Neural crest cell (in vitro differentiated cells): ENCODE data around the gene CKAP5. TPM values are rescaled to one million over a fixed set of nuclear protein-coding genes. Genes with fewer than 3 reads are reported as not detected.

Experiments
- DNase-seq: peaks from one replicate; pipeline ENCODE4 v3.0.0; 2021; ENCODE audit warnings: low read depth, mixed read lengths, low spot score
- H3K27ac Mint-ChIP-seq: one replicate; pipeline ENCODE4 v1.8.0; 2021; ENCODE audit warnings: mild to moderate bottlenecking, mixed read lengths; ENCODE audit not compliant: unreplicated experiment
- H3K27me3 Mint-ChIP-seq: 2 replicates; pipeline ENCODE4 v1.8.0; 2021; ENCODE audit warnings: low read depth, mild to moderate bottlenecking, mixed read lengths
- H3K36me3 Mint-ChIP-seq: 2 replicates; pipeline ENCODE4 v1.8.0; 2021; ENCODE audit warnings: low read depth, mild to moderate bottlenecking, mixed read lengths
- H3K4me1 Mint-ChIP-seq: 2 replicates; pipeline ENCODE4 v1.8.0; 2021; ENCODE audit warnings: mixed read lengths
- H3K4me3 Mint-ChIP-seq: one replicate; pipeline ENCODE4 v1.8.0; 2021; ENCODE audit warnings: mild to moderate bottlenecking, mixed read lengths
- H3K9me3 Mint-ChIP-seq: 2 replicates; pipeline ENCODE4 v1.8.0; 2021; ENCODE audit warnings: mixed read lengths
- total RNA-seq: library from RNA; stranded (reverse); gene quantifications from 2 replicates; pipeline ENCODE4 v1.2.1, GENCODE V29; 2021
- TF ChIP-seq, protein P1 (sequence below): fragments of 200-600 bp; sonication (generic); conservative IDR thresholded peaks from 2 replicates; pipeline ENCODE4 v1.5.0; 2021; ENCODE audit warnings: antibody characterized with exemption, mild to moderate bottlenecking

CKAP5 gene
- total RNA-seq, 1 donor from 2014 or later = 253 TPM

DNA sequence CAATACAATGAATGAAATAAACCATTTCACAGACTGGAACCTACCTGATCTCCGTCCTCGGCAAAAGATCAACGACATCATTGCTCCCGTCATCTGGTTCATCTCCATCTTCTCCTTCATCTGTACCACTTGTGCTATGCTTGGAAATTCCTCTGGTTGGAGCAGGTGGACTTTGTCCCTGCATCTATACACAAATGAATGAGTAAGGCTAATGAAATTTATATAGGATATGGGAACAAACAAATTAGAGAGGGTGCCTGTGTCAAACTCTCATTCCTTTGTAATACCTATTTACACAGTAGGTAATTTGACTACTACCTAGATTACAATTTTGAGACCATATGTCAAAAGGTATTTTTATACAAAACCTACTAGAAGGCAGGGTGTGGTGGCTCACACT lies 67.7 kb downstream of the CKAP5 start:
- Mint-ChIP-seq H3K27me3 (no peaks in the 10 kb centered on the region), H3K4me1 (no peaks in the 10 kb centered on the region), H3K27ac (no peak overlapping the region), H3K4me3 (no peak overlapping the region), H3K36me3 (peaks cover 37% of the 10 kb centered on the region), H3K9me3 (no peaks in the 10 kb centered on the region)
- TF ChIP-seq, protein P1, sequence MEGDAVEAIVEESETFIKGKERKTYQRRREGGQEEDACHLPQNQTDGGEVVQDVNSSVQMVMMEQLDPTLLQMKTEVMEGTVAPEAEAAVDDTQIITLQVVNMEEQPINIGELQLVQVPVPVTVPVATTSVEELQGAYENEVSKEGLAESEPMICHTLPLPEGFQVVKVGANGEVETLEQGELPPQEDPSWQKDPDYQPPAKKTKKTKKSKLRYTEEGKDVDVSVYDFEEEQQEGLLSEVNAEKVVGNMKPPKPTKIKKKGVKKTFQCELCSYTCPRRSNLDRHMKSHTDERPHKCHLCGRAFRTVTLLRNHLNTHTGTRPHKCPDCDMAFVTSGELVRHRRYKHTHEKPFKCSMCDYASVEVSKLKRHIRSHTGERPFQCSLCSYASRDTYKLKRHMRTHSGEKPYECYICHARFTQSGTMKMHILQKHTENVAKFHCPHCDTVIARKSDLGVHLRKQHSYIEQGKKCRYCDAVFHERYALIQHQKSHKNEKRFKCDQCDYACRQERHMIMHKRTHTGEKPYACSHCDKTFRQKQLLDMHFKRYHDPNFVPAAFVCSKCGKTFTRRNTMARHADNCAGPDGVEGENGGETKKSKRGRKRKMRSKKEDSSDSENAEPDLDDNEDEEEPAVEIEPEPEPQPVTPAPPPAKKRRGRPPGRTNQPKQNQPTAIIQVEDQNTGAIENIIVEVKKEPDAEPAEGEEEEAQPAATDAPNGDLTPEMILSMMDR = no peak
- DNase-seq = no peak

DNA sequence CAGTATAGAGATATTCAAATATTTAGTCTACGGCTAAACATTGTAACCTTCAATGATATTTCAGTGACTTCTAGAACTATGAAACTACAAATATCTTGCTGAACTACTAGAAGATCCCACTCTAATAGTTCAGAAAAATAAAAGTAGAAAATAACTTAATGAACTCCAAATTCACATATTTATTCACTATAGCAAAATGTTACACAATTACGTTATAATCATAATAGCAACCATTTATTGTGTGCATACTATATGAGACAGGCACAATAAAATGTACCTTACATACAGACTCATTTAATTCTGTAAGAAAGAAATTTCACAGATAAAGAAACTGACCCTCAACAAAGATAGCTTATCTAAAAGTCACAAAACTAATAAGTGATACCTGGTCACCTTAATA lies 69.2 kb downstream of the CKAP5 start:
- TF ChIP-seq, protein P1 = no peak
- Mint-ChIP-seq H3K27me3 (no peaks in the 10 kb centered on the region), H3K9me3 (no peaks in the 10 kb centered on the region), H3K27ac (no peak overlapping the region), H3K36me3 (peaks cover 37% of the 10 kb centered on the region), H3K4me1 (no peaks in the 10 kb centered on the region), H3K4me3 (no peak overlapping the region)
- DNase-seq = no peak

DNA sequence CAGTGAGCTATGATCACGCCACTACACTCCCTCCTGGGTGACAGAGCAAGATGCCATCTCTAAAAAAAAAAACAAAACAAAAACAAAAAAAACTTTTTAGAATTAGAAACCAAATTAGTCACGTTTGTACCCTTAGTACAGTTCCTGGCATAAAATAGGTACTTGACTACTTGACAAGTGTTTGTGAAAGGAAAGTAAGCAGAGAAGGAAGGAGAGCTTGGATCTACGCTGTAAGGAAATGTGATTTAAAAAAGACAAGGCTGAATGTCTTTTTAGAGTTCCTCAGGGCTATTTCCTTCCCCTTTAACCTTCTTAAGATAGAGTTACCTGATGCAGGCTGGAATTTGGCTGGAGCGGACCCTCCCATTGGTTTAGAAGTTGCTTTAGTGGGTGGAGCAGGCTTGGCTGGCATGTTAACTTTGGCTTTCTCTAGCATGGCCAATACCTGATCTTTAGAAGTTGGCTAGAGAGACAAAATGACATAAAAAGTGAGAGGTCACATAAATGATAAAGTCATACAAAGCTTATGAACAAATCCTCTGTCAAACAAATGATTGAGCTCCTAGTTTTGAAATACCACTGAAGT lies 76.4 kb downstream of the CKAP5 start:
- Mint-ChIP-seq H3K4me1 (no peaks in the 10 kb centered on the region), H3K27me3 (no peaks in the 10 kb centered on the region), H3K9me3 (no peaks in the 10 kb centered on the region), H3K36me3 (peaks cover 18% of the 10 kb centered on the region), H3K27ac (no peak overlapping the region), H3K4me3 (no peak overlapping the region)
- DNase-seq = no peak
- TF ChIP-seq, protein P1 = no peak

DNA sequence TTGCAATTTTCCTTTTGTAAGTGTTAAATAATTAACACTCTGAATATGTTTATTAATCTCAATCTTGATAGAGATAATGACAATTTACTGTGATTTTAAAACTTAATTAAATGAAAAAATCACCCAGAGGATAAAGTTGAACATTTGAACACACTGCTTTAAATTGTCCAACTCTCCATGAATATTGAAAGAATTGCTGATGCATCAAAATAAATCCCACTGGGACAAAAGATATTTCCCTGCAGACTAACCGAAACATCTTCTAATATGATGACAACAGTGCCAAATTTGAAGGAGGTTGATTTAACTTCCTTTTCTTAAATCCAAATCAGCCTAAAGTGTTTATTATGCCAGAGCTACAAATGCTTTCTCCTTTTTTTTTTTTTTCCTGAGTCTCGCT lies 79.4 kb downstream of the CKAP5 start:
- Mint-ChIP-seq H3K9me3 (no peaks in the 10 kb centered on the region), H3K36me3 (peaks cover 19% of the 10 kb centered on the region), H3K4me3 (no peak overlapping the region), H3K27me3 (no peaks in the 10 kb centered on the region), H3K4me1 (no peaks in the 10 kb centered on the region), H3K27ac (no peak overlapping the region)
- TF ChIP-seq, protein P1 = no peak
- DNase-seq = no peak

DNA sequence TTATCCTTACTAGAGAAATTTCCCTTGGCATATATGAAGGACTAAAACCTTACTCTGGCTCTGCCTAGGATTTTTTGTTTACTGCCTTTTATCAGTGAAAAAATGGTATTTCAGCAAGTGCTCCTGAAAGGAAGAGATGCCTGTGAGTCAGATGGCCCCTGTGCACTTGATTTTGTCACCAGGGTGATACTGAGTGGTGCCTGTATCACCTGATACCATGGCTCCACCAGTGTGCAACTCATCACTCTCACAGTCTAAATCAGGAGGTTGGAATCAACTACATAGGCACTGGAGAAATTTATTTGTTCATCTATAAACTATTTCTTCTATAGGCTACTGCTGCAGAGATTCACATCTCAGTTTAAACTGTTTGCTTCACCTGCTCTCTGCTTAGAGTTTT lies 83.8 kb downstream of the CKAP5 start:
- H3K4me1 Mint-ChIP-seq = no peaks in the 10 kb centered on the region
- no peak overlapping the region for H3K4me3 Mint-ChIP-seq
- no peak for DNase-seq
- no peaks in the 10 kb centered on the region for H3K27me3 Mint-ChIP-seq
- H3K9me3 Mint-ChIP-seq = no peaks in the 10 kb centered on the region
- no peak overlapping the region for H3K27ac Mint-ChIP-seq
- H3K36me3 Mint-ChIP-seq = peaks cover 27% of the 10 kb centered on the region
- TF ChIP-seq, protein P1 = no peak
